Body of pancreas (tissue), 4 donors: ENCODE measurements around the gene CGAS. TPM values are rescaled to one million over a fixed set of nuclear protein-coding genes. Genes with fewer than 3 reads are reported as not detected.

Source experiments
- ATAC-seq: fragments of 150-250 bp; one replicate; pipeline ENCODE4 v1.9.1; 2016
- DNase-seq, 4 donors: peaks; one replicate each; pipeline ENCODE4 v3.0.0-alpha.2; 2019
- H3K27ac ChIP-seq, 4 donors: fragments of 200-600 bp; sonication (generic); 1 replicate in 3 of 4; 2 replicates in 1 of 4; pipeline versions ENCODE4 v1.5.1 to v1.6.1; 2016 to 2019; ENCODE audit warnings: mild to moderate bottlenecking in 1 of 4, mixed read lengths in 1 of 4, moderate library complexity in 1 of 4
- H3K27me3 ChIP-seq, 2 donors: fragments of 200-600 bp; sonication (generic); one replicate each; pipeline ENCODE4 v1.6.0; 2016; ENCODE audit warnings: mild to moderate bottlenecking in 1 of 2
- H3K36me3 ChIP-seq, 2 donors: fragments of 200-600 bp; sonication (generic); replicated peaks in 1 of 2; 2 replicates each; pipeline ENCODE4 v1.5.1; 2016; ENCODE audit warnings: low read depth in 2 of 2; ENCODE audit not compliant: insufficient read depth in 1 of 2
- H3K4me1 ChIP-seq: fragments of 200-600 bp; sonication (generic); one replicate; pipeline ENCODE4 v1.6.0; 2016
- H3K4me3 ChIP-seq, 2 donors: fragments of 200-600 bp; sonication (generic); 1 replicate in 1 of 2; 2 replicates in 1 of 2; pipeline ENCODE4 v1.5.1; 2016 to 2019
- H3K9me3 ChIP-seq, 3 donors: fragments of 200-600 bp; sonication (generic); 1 replicate in 2 of 3; 2 replicates in 1 of 3; pipeline ENCODE4 v1.5.1; 2016
- POLR2A ChIP-seq, 3 donors: fragments of 450-650 bp; IDR thresholded peaks; one replicate each; pipeline ENCODE4 v1.6.1; 2016; ENCODE audit warnings: antibody characterized with exemption in 3 of 3, mild to moderate bottlenecking in 2 of 3
- WGBS, 2 donors: methylation state at CpG; one replicate each; pipeline ENCODE4 v1.1.5; 2017; 5-methylcytosine and 5-hydroxymethylcytosine counted together
- intact Hi-C: fragments of 100-400 bp; cut with DNase I; formaldehyde crosslinking; loops from one replicate; pipeline ENCODE4 v1.15.1; 2023
- small RNA-seq: library from RNA; depleted of rRNA; stranded (forward); fragments of <200 nt; gene quantifications from one replicate; pipeline ENCODE3, GENCODE V24; 2016
- total RNA-seq, 2 donors: library from RNA; depleted of rRNA; stranded (reverse); fragments of >200 nt; gene quantifications; one replicate each; pipeline ENCODE4 v1.1.0, GENCODE V29; 2016
- TF ChIP-seq, protein P1 (sequence below), 7 experiments: fragments of 450-650 bp in 4 of 7; fragments of 200-600 bp in 3 of 7; sonication (generic) in 3 of 7; IDR thresholded peaks; one replicate each; pipeline ENCODE4 v1.5.1; 2016 to 2019; ENCODE audit warnings: antibody characterized with exemption in 7 of 7

Gene CGAS
- total RNA-seq, 2 donors from 2014 or later, result 3.1 to 4.0 TPM

DNA sequence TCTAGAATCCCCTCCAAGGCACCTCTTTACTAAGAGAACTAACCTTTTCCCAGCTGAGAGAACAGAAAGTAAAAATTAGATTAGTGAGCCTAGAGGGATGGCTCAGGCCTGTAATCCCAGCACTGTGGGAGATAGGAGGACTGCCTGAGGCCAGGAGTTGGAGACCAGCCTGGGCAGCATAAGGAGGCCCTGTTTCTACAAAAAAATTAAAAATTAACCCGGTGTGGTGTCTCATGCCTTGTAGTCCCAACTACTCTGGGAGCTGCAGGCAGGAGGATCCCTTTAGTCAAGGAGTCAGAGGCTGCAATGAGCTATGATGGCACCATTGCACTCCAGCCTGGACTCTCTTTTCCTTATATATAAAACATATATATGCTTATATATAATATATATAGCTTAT, 76.9 kb downstream of the CGAS start:
- WGBS, 2 donors, result 67 to 80% methylated on average over 1 of the region's 1 CpG
- ATAC-seq (no peak), DNase-seq (no peak)
- TF ChIP-seq POLR2A (IDR thresholded peaks at IDR 0.05), result no peak
- TF ChIP-seq, protein P1, sequence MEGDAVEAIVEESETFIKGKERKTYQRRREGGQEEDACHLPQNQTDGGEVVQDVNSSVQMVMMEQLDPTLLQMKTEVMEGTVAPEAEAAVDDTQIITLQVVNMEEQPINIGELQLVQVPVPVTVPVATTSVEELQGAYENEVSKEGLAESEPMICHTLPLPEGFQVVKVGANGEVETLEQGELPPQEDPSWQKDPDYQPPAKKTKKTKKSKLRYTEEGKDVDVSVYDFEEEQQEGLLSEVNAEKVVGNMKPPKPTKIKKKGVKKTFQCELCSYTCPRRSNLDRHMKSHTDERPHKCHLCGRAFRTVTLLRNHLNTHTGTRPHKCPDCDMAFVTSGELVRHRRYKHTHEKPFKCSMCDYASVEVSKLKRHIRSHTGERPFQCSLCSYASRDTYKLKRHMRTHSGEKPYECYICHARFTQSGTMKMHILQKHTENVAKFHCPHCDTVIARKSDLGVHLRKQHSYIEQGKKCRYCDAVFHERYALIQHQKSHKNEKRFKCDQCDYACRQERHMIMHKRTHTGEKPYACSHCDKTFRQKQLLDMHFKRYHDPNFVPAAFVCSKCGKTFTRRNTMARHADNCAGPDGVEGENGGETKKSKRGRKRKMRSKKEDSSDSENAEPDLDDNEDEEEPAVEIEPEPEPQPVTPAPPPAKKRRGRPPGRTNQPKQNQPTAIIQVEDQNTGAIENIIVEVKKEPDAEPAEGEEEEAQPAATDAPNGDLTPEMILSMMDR (IDR thresholded peaks at IDR 0.05), result no peak
- no peak overlapping the region for H3K4me3 ChIP-seq
- H3K27ac ChIP-seq, result no peak overlapping the region
- intact Hi-C loops, result no loop called here
- H3K36me3 ChIP-seq, result no peaks in the 10 kb centered on the region
- H3K9me3 ChIP-seq, result peaks cover 0 to 6% (median 0%) of the 10 kb centered on the region in 3 donors
- no peaks in the 10 kb centered on the region for H3K27me3 ChIP-seq
- H3K4me1 ChIP-seq, result no peaks in the 10 kb centered on the region

Small RNA genes within 50 kb of the gene (small RNA-seq; reads per million reads assigned to genes)
- gene RN7SL827P (not detected), gene RNU6-975P (not detected)

Other genes starting within 250 kb of the CGAS start
- not detected for gene KHDC1L, start 226.8 kb downstream of the CGAS start, total RNA-seq
- gene KHDC1, start 189.1 kb downstream of the CGAS start, total RNA-seq, result 1 to 10 TPM; 1.0 to 3.0 TPM
- gene DPPA5, start 98.0 kb downstream of the CGAS start, total RNA-seq, result not detected
- not detected for gene KHDC3L, start 89.6 kb downstream of the CGAS start, total RNA-seq
- gene OOEP, start 82.4 kb downstream of the CGAS start, total RNA-seq, result not detected
- 1 to 10 TPM in 1 of 2 donors, under 1 TPM in 1; 0.26 to 3.0 TPM for gene DDX43, start 57.5 kb downstream of the CGAS start, total RNA-seq
- gene MTO1, start 9.4 kb upstream of the CGAS start, total RNA-seq, result 10 to 100 TPM; 13.7 to 17.8 TPM
- gene EEF1A1, start 68.7 kb upstream of the CGAS start, total RNA-seq, result 1,000 to 10,000 TPM; 4,267 to 4,798 TPM
- 10 to 100 TPM in 1 of 2 donors, 1 to 10 TPM in 1; 4.9 to 11.2 TPM for gene SLC17A5, start 201.7 kb upstream of the CGAS start, total RNA-seq
- gene CD109, start 243.9 kb upstream of the CGAS start, total RNA-seq, result 10 to 100 TPM in 1 of 2 donors, 1 to 10 TPM in 1; 2.6 to 30.7 TPM